Duodenal mucosa (tissue), 2 donors: ENCODE measurements around the gene DTX1.

Source experiments
- H3K27ac ChIP-seq: one replicate; pipeline ENCODE4 v1.7.0; 2013; ENCODE audit warnings: low read depth, low read length
- H3K27me3 ChIP-seq, 2 donors: one replicate each; pipeline ENCODE4 v1.7.0; 2013; ENCODE audit warnings: low read length in 2 of 2, control low read depth in 1 of 2; ENCODE audit not compliant: insufficient read depth in 2 of 2, control insufficient read depth in 1 of 2
- H3K36me3 ChIP-seq, 2 donors: one replicate each; pipeline ENCODE4 v1.7.0; 2013; ENCODE audit warnings: low read length in 2 of 2, control low read depth in 1 of 2; ENCODE audit not compliant: insufficient read depth in 2 of 2, control insufficient read depth in 1 of 2
- H3K4me1 ChIP-seq, 2 donors: one replicate each; pipeline ENCODE4 v1.7.0; 2013; ENCODE audit warnings: low read length in 2 of 2, control low read depth in 1 of 2; ENCODE audit not compliant: insufficient read depth in 2 of 2, control insufficient read depth in 1 of 2
- H3K4me3 ChIP-seq, 2 donors: one replicate each; pipeline ENCODE4 v1.7.0; 2013; ENCODE audit warnings: low read length in 2 of 2, low read depth in 1 of 2
- H3K9ac ChIP-seq, 2 donors: one replicate each; pipeline ENCODE4 v1.7.0; 2013; ENCODE audit warnings: low read length in 2 of 2, low read depth in 1 of 2
- H3K9me3 ChIP-seq, 2 donors: one replicate each; pipeline ENCODE4 v1.7.0; 2013; ENCODE audit warnings: low read length in 2 of 2, control low read depth in 1 of 2; ENCODE audit not compliant: control insufficient read depth in 1 of 2

The DTX1 gene

DNA sequence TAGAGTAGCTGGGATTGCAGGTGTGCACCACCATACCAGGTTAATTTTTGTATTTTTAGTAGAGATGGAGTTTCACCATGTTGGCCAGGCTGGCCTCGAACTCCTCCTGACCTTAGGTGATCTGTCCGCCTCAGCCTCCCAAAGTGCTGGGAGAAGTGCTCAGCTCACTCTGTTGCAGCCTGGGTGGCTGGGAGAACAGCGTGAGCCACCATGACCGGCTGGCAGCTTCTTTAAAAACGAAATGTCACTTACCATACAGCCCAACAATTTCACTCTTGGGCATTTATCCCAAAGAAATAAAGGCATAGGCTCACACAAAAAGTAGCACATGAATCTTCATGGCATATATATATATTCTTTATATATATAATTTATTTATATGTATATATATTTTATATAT lies 88.3 kb downstream of the DTX1 start:
- no peak overlapping the region for H3K27ac ChIP-seq
- peaks cover 14 to 17% of the 10 kb centered on the region in 2 donors for H3K4me1 ChIP-seq
- no peak overlapping the region for H3K4me3 ChIP-seq
- H3K9me3 ChIP-seq: peaks cover 4% of the 10 kb centered on the region in 2 donors
- no peaks in the 10 kb centered on the region for H3K27me3 ChIP-seq
- no peaks in the 10 kb centered on the region for H3K36me3 ChIP-seq
- no peak overlapping the region for H3K9ac ChIP-seq

DNA sequence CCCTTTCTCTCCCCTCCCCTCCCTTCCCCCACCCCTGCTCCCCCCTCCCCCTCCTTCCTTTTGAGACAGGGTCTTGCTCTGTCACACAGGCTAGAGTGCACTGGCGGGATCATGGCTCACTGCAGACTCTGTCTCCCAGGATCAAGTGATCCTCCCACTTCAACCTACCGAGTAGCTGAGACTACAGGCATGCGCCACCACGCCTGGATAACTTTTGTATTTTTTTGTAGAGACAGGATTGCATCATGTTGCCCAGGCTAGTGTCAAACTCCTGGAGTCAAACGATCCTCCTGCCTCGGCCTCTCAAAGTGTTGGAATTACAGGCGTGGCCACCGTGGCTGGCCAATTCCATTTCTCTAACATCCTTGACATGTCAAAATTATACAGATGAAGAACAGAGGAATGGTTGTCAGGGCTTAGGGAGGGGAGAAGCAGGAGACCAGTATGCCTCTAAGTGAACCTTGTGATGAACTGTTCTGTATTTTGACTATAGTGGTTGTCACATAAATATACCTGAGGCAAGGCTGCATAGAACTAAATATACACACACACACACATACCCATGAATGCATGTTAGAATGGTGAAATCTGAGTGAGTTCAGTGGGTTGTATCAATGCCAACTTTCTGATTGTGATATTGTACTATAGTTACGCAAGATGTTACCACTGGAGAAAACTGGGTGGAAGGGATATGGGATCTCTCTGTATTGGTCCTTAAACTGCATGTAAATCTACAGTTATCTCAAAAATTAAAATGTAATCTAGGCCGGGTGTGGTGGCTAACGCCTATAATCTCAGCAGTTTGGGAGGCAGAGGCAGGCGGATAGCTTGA lies 89.4 kb downstream of the DTX1 start:
- H3K36me3 ChIP-seq: no peaks in the 10 kb centered on the region
- H3K27me3 ChIP-seq: no peaks in the 10 kb centered on the region
- no peak overlapping the region for H3K9ac ChIP-seq
- H3K27ac ChIP-seq: no peak overlapping the region
- H3K9me3 ChIP-seq: peaks cover 4% of the 10 kb centered on the region in 2 donors
- H3K4me1 ChIP-seq: peaks cover 16 to 20% of the 10 kb centered on the region in 2 donors
- H3K4me3 ChIP-seq: no peak overlapping the region

DNA sequence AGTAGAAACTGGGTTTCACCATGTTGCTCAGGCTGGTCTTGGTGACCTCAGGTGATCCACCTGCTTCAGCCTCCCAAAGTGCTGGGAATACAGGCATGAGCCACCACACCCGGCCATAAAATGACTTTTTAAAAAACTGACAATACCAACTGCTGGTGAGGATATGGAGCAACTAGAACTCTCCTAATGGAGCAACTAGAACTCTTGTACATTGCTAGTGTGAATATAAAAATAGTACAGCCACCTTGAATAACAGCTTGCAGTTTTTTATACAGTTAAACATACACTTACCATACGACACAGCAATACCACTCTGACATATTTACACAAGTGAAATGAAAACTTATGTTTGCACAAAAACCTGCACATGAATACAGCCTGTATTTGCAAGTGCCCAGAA lies 90.5 kb downstream of the DTX1 start:
- Histone ChIP-seq H3K27ac (no peak overlapping the region), H3K4me3 (no peak overlapping the region), H3K36me3 (no peaks in the 10 kb centered on the region), H3K4me1 (peaks cover 13 to 20% of the 10 kb centered on the region in 2 donors), H3K9ac (no peak overlapping the region), H3K27me3 (peaks cover 2 to 3% of the 10 kb centered on the region in 2 donors), H3K9me3 (peaks cover 4% of the 10 kb centered on the region in 2 donors)
